ENCODE results near the gene SRXN1.

- no peak for TF ChIP-seq CTCF (tag by site-specific recombination; IDR thresholded peaks at IDR 0.05)
- no peak for TF ChIP-seq ZNF274 (IDR thresholded peaks at IDR 0.05; ENCODE audit: low read length)
- no peak for TF ChIP-seq ZNF274 (tag by site-specific recombination; IDR thresholded peaks at IDR 0.05; ENCODE audit: borderline replicate concordance)
- TF ChIP-seq TCF7L2 (IDR thresholded peaks at IDR 0.05; ENCODE audit: borderline replicate concordance, low read depth, low read length) = no peak
- no peak for TF ChIP-seq SETDB1 (IDR thresholded peaks at IDR 0.05; ENCODE audit: insufficient read length, low read length)
- TF ChIP-seq PRDM4 (tag by site-specific recombination; IDR thresholded peaks at IDR 0.05) = no peak
- TF ChIP-seq ZNF670 (tag by site-specific recombination; IDR thresholded peaks at IDR 0.05; ENCODE audit: low read depth) = no peak
- TF ChIP-seq ZNF292 (tag by site-specific recombination; IDR thresholded peaks at IDR 0.05; ENCODE audit: borderline replicate concordance, low read depth) = no peak
These were observed 12.3 kb upstream of the SRXN1 start for GRCh38 chr20:665276-665675.

Data from HEK293 (cell line).